Uterus (tissue), 4 donors: ENCODE data around the gene MSL3. TPM values are rescaled to one million over a fixed set of nuclear protein-coding genes. Genes with fewer than 3 reads are reported as not detected.

ENCODE experiments used
- total RNA-seq, 4 donors: library from RNA; depleted of rRNA in 3 of 4; stranded (reverse); fragments of >200 nt in 3 of 4; gene quantifications; one replicate each; pipeline versions ENCODE4 v1.1.0 to v1.2.4, GENCODE V29; 2014 to 2023
- donor health status: DM: yes; HTN: yes; CAD: no.

The MSL3 gene
- total RNA-seq, 4 donors from 2014 or later: 17.6 to 39.4 (median 30.1) TPM

Other genes with a start within 250 kb of the MSL3 start
- gene ARHGAP6, start 92.3 kb upstream of the MSL3 start, total RNA-seq: 10 to 100 TPM; 17.2 to 47.0 (median 21.6) TPM